ENCODE results near the gene PNCK.

The PNCK gene

DNA sequence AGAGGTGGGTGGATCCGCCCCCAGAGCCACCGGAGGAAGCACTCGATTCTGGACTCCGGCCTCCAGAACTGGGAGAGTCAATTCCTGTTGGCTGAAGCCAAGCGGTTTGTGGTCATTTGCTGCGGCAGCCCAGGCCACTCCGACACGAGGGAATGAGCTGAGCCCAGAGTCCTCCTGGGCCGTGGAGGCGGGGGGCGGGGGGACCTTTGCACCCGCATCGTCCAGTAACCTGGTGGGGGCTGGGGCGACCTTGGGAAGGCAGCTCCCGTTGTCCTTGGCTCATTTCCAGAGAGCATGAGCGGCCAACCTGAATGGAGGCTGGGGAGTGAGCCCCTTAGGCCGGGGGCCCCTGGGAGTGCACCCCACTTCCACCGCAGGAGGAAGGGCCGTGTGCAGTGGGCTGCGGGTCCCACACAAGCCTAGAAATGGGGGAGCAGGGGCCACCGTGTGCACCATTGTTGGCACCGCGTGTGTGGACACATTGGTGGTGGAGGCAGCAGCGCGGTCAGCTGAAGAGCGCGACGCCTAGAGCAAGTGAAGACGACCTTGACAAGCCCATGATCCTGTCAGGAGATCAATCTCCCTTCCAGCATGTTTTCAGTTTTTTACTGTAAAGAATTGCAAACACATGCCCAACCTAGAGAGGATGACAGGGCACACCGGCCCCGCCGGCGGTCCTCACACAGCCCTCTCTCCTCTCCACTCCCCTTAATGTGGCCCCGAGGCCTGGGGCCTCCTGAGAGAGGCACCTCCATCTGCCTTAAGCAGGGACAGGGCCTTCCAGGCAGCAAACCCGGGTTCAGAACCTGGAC, 46.5 kb downstream of the PNCK start:
- no peak for FAIRE-seq

DNA sequence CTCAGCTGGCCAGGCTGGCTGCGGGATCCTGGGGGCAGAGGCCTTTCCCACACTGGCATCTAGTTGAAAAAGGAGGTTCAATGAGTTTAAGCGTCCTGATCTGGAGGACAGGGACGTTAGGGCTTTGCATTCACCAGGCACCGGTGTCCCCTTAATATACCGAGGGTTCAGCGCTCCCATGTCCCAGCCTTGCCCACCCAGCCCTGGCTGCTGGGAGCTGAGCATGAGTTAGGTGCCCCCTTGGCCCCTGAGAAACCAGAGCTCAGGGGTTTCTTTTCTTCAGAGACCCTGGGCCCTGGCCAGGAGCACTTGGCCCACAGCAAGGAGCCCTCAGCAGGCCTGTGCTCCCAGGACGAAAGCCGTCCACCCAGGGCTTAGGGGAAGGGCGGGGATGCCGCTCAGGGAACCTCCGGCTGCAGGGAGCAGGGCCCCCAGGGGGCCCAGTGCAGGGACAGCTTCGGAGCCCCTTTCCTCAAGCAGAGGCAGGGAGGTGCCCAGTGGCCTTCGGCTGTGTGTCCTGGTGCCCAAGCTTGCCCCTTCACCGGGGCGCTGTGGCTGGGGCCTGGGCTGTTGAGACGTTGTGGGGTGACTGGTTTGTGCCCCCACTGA, 47.5 kb downstream of the PNCK start:
- no peak for FAIRE-seq

DNA sequence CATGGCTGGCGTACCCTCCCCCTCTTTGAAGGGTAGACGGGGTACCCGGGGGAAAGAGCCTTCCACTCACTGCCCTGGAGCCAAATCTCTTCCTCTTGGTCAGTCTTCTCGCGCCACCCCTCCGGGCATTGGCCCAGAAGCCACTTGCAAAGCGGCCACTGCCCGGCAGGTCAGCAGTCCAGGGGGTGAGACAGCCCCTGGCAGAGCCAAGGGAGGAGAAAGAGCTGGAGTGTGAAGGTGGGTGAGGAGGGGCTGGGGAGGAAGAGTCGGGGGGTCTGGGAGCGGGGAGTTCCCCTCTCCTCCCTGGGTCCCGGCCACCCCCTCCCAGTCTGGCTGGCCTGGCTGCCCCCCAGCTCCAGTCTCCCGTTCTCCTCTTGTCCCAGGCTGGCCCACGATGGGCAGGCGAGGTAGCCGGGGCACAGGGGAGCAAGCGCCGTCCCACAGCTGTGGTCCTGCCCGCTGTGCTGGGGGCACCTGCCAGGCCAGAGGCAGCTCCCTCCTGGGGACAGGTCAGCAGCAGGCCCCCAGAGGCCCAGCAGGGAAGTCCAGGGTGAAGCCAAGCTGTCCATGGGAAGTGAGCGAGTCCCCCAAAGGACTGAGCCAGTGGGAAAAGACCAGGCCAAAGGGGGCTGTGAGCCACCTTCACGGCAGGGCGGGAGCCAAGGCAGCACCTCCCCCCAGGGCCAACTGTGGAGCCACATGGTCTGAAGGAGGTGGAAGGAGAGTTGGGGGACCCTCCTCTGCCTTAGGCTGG, 48.2 kb downstream of the PNCK start:
- FAIRE-seq, result no peak

DNA sequence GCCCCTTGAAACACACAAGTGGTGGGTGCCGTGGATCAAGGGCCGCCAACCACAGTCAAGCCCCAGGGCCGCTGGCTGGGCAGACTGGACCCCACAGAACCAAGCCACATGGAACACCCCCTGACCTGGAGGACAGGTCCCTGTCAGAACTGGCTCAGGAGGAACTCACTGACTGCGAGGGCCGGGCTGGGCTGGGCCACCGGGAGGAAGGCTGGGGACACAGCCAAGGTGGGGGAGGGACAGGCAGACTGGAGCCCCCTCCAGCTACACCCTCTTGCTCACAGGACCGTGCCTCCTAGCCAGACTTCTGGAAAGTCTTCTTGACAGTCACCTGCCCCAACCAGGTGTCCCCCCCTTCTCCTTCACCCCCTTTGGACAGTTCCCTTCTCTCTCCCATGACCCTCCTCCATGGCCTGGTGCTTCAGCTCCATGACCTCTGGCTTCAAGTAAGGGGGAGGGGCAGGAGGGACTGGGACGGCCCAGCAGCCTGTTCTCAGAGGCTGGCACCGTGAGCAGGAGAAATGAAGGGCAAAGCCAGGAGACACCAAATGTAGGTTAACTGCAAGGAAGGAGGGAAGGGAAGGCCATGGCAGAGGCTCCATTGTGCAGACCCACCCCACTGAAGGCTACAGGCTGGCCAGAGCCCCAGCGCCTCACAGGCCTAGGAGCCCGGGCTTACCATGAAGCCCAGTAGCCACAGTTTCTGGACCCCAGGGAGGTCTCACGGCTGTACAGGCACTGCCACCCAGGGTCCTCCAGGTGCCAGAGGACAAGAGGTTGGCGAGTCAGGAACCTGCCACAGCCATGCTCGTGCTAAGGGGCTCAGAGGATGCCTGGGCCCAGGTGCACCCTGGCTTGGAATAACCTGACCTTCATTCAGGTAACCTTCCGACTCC, 49.2 kb downstream of the PNCK start:
- FAIRE-seq, result no peak

DNA sequence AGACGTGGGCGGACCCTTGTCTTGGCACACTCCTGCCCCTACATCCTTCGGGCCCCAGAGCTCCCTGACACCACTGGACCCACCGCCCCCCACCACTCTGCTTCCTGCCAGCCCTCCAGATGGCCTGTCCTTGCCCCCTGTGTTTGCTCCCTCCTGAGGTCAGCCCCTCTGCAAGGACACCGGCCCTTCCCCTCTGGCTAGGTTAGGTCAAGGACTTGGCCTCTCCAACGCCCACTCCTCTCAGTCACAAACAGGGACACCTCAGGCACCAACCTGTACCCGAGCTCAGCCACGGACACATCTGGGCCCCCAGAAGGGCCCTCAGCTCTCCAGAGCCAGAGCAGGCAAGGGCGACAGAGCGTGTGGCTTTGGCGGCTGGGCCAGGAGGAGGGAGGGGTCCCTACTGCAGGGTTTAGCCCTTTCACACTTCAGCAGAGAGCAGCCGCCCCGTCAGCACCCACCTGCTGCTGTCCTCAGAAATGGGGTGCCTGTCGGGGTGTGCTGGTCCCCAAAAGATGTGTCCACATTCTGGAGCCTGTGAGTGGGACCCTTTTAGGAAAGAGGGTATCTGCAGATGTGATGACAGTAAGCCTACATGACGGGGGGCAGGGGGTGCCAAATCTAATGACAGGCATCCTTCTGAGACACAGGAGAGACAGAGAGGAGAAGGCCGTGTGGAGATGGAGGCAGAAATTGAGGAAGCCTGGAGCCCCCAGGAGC, 50.1 kb downstream of the PNCK start:
- no peak for FAIRE-seq

DNA sequence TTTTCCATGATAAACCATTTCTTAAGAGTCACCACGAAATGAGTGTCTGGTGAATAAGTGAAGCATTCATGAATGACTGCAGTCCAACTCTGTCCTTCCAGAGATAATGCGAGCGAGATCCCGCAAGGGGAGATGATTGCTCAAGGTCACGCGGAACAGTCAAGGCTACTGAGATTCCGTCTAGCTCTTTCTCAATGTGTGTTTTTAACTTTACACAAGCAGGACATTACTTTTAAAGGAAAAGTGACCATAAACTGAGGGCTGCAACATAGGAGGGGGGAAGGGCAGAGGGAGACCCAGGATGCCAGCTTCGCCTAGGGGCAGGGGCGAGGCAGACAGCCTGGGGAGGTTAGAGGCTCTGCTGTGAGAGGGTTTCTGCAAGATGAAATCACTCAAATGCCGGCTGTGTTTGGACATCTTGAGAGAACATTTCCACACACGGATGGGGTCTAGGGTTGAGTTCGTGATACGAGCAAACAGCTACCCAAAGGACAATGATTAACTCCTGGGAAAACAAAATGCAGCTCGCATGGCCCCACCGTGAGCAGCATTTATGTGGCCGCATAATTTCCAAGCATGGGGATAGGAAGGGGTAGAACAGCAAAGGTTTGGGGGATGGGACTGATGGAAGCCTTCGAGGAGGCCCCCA, 50.8 kb downstream of the PNCK start:
- FAIRE-seq, result no peak

DNA sequence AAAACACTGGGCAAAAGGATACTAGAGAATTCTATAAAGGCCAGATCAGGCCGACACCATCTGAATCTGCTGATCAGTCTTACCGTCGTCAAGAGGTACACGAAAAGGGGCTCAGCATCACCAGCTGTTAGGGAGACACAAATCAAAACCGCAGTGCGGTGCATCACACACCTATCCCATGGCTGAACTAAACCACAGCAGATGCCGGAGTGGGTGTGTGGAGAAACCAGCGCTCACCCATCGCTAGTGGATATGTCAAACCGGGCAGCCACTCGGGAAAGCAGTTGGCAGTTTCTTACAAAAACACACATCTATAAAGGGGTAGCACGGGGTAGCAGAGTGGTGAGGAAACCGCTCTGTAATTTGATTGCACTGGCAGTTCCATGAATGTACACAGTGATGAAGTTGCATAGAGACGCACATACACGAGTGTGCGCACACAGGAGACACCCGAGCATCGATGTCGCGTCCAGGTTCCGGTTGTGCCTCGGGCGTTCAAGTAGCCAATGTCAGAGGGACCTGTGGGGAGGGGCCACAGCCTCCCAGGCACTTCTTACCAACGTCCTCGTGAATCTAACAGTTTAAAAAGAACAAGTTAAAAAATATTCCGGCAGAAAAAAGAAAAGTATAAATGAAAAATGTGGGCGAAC, 51.5 kb downstream of the PNCK start:
- FAIRE-seq, result no peak

DNA sequence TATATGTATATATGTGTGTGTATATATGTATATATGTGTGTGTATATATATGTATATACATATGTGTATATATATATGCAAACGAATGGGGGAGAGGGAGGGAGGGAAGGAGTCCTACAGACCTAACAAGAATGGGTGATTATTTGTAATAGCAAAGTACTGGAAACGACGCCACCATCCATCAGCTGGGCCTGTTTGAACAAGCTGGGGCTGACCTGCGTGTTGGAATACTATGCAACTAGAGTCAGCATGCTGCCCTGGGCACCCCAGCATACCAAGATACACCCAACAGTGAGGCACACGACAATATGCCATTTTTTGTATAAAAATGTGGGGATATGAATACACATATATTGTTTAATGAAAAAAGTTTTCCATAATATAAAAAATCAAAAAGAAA, 53.0 kb downstream of the PNCK start:
- no peak for FAIRE-seq
